ENCODE data around the gene FRMD8. TPM values are rescaled to one million over a fixed set of nuclear protein-coding genes. Genes with fewer than 3 reads are reported as not detected.

Gene FRMD8
- total RNA-seq, 4 donors from 2014 or later, result 44.1 to 88.7 (median 81.0) TPM

DNA sequence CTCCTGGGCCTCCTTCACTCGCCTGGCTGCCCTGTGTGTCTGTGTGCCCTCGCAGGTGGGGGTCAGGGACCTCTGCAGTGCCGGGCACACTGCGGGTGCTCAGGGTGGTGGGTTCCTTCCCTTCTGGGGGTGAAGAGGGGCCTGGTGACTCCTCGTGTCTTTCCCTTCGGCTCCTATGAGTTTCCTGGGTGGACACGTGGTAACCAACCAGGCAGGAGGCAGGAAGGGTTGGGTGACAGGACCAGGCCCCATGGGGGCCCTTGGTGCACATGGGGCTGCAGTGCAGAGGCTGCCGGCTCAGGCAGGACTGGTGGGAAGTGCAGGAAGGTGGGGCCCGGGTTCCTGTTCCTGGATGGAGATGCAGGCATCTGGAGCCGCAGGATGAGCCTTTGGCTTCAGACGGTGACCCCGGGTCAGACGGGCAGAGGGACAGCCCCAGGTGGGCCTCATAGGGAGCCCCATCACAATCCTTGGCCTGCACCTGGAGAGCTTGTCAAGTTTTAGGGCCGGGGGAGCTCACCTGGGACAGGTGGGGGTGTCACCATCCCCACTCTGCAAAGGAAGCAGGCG lies 9.6 kb downstream of the FRMD8 start:
- H3K27me3 ChIP-seq, result no peaks in the 10 kb centered on the region
- H3K27ac ChIP-seq, result no peak overlapping the region
- peaks cover 57 to 98% (median 61%) of the 10 kb centered on the region in 3 donors for H3K36me3 ChIP-seq
- no peak for DNase-seq
- TF ChIP-seq, protein P1, sequence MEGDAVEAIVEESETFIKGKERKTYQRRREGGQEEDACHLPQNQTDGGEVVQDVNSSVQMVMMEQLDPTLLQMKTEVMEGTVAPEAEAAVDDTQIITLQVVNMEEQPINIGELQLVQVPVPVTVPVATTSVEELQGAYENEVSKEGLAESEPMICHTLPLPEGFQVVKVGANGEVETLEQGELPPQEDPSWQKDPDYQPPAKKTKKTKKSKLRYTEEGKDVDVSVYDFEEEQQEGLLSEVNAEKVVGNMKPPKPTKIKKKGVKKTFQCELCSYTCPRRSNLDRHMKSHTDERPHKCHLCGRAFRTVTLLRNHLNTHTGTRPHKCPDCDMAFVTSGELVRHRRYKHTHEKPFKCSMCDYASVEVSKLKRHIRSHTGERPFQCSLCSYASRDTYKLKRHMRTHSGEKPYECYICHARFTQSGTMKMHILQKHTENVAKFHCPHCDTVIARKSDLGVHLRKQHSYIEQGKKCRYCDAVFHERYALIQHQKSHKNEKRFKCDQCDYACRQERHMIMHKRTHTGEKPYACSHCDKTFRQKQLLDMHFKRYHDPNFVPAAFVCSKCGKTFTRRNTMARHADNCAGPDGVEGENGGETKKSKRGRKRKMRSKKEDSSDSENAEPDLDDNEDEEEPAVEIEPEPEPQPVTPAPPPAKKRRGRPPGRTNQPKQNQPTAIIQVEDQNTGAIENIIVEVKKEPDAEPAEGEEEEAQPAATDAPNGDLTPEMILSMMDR (IDR thresholded peaks at IDR 0.05), result no peak
- no peaks in the 10 kb centered on the region for H3K9me3 ChIP-seq
- 70 to 96% methylated on average over 1 to 4 of the region's 15 CpGs for WGBS, 2 donors
- peaks cover 7 to 11% (median 9%) of the 10 kb centered on the region in 3 donors for H3K4me1 ChIP-seq
- H3K4me3 ChIP-seq, result no peak overlapping the region
- intact Hi-C loops (cut with DNase I), result no loop called here

DNA sequence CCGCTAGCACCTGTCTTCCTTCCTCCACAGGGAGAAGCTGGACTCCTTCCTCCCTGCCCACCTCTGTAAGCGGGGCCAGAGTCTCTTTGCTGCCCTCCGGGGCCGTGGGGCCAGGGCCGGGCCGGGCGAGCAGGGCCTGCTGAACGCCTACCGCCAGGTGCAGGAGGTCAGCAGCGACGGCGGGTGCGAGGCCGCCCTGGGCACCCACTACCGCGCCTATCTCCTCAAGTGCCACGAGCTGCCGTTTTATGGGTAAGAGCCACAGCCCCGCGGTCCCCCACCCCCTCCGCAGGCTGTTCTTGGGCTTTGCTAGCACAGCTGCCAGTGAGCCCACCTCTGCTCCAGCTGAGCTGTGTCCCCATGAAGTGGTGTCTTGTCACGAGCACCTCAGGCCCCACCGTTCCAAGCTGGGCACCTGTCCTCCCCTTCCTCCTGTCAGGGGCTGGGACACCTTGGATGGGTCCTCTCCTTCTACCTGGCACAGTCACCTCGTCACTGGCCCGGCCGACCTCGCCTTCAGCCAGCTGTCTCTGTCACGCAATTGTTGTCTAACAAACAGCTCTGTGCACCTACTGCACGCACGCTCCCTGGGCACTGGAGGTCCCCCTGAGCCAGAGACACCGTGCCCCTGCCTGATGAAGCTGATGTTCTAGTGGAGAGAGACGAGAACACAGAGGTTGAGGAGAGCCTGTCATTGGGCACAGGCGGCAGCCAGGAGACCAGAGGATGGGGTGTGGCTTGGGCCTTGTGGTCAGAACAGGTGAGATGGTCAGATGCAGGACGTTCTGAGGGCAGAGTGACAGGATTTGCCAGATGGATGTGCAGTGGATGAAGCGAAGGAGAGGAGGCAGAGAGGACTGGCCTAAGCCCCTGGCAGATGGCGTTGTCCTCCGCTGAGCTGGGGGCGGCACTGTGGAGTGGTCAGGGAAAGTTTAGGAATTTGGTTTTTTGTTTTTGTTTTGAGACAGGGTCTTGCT lies 10.6 kb downstream of the FRMD8 start:
- Histone ChIP-seq H3K4me3 (no peak overlapping the region), H3K27me3 (no peaks in the 10 kb centered on the region), H3K27ac (no peak overlapping the region), H3K9me3 (no peaks in the 10 kb centered on the region), H3K4me1 (peaks cover 0 to 1% (median 0%) of the 10 kb centered on the region in 3 donors), H3K36me3 (peaks cover 57 to 100% (median 61%) of the 10 kb centered on the region in 3 donors)
- DNase-seq, result no peak
- intact Hi-C loops (cut with DNase I), result no loop called here
- TF ChIP-seq POLR2A (IDR thresholded peaks at IDR 0.05), result no peak
- TF ChIP-seq, protein P1 (IDR thresholded peaks at IDR 0.05), result no peak
- 88 to 96% methylated on average over 8 to 9 of the region's 38 CpGs for WGBS, 2 donors

DNA sequence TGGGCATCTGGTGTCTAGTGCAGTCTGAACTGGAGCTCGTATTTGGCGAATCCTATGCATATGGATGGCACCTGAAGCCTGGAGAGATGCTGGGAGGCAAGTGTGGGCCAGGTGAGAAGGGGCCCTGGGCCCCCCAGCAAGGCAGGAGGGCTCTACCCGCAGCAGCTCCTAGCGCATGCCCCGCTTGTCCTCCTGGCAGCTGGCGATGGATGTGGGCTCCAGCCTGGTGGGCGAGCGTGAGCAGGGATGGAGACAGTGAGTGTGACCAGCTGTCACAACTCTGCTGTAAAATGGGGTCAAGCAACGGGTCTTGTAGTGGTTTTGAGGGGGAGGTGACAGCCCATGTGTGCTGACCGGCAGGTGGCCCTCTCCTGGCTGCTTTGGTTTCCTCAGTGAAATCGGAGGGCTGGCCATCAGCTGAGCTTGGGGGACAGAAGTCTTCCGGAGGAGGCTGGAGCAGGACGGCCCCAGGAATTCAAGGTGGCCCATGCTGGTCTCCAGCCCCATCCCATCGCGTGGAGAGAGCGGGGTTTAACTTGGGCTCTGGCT lies 12.0 kb downstream of the FRMD8 start:
- TF ChIP-seq POLR2A (IDR thresholded peaks at IDR 0.05), result no peak
- TF ChIP-seq, protein P1 (IDR thresholded peaks at IDR 0.05), result no peak
- intact Hi-C loops (cut with DNase I), result no loop called here
- Histone ChIP-seq H3K4me3 (no peak overlapping the region), H3K27ac (no peak overlapping the region), H3K9me3 (no peaks in the 10 kb centered on the region), H3K4me1 (no peaks in the 10 kb centered on the region), H3K27me3 (no peaks in the 10 kb centered on the region), H3K36me3 (peaks cover 56 to 98% (median 59%) of the 10 kb centered on the region in 3 donors)
- WGBS, 2 donors, result 94% methylated on average over 10 of the region's 16 CpGs; no CpG with 5 or more reads in 1 of the 2 donors
- DNase-seq, result no peak

DNA sequence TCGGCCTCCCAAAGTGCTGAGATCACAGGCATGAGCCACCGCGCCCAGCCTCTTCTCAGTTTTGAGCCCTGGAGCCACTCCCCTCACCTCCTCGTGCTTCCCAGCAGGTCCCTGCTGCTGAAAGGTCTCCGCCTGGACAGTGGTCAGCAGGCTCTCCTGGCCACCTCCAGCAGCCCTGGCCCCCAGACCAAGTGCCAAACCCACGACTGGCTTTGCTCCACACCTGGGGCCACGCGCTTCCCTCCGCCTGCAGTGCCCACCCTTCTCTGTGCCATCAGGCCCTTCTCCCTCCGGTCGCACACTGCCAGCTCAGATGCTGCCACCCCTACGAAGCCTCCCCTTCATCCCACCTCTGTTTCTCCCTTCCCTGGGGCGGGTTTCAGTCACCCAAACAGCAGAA lies 12.8 kb downstream of the FRMD8 start:
- Histone ChIP-seq H3K36me3 (peaks cover 54 to 98% (median 58%) of the 10 kb centered on the region in 3 donors), H3K27me3 (no peaks in the 10 kb centered on the region), H3K4me1 (peaks cover 0 to 7% (median 6%) of the 10 kb centered on the region in 3 donors), H3K27ac (no peak overlapping the region), H3K9me3 (no peaks in the 10 kb centered on the region), H3K4me3 (no peak overlapping the region)
- TF ChIP-seq, protein P1 (IDR thresholded peaks at IDR 0.05), result no peak
- no peak for TF ChIP-seq POLR2A (IDR thresholded peaks at IDR 0.05)
- WGBS, 2 donors, result 92 to 97% methylated on average over 12 to 13 of the region's 13 CpGs
- intact Hi-C loops (cut with DNase I), result no loop called here
- DNase-seq, result no peak

DNA sequence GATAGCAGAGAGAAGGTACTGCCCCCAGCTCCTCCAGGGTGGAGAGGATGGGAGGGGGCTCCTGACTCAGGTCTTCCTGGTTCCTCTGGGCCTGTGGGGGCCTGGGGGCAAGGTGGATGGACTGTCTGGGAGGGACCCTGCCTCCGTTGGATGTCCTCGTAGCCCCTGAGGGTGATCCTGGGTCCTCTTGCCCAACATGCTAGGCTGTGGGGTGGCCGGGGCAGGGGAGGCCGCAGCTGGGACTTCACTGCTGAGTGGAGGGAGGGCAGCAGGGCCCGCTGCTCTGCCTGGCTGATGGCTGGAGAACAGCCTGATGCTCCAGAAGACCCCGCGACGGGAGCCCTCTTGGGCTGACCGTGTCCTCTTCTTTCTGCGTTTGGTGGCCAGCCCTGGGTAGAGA lies 13.4 kb downstream of the FRMD8 start:
- 91% methylated on average over 8 of the region's 10 CpGs; no CpG with 5 or more reads in 1 of the 2 donors for WGBS, 2 donors
- no peaks in the 10 kb centered on the region for H3K9me3 ChIP-seq
- DNase-seq, result no peak
- intact Hi-C loops (cut with DNase I), result no loop called here
- H3K36me3 ChIP-seq, result peaks cover 57 to 98% (median 58%) of the 10 kb centered on the region in 3 donors
- peaks cover 0 to 13% (median 7%) of the 10 kb centered on the region in 3 donors for H3K4me1 ChIP-seq
- TF ChIP-seq, protein P1 (IDR thresholded peaks at IDR 0.05), result no peak
- TF ChIP-seq POLR2A (IDR thresholded peaks at IDR 0.05), result no peak
- no peaks in the 10 kb centered on the region for H3K27me3 ChIP-seq
- no peak overlapping the region for H3K4me3 ChIP-seq
- H3K27ac ChIP-seq, result no peak overlapping the region
